Adrenal gland (tissue), 12 donors: ENCODE measurements around the gene OR3A2. TPM values are rescaled to one million over a fixed set of nuclear protein-coding genes. Genes with fewer than 3 reads are reported as not detected.
"Not testable (repeated sequence)": the region's sequence is repeated elsewhere in the genome, so short reads cannot be mapped to it uniquely, and the experiment has no call there.

Experiments used
- DNase-seq, 7 donors: peaks; one replicate each; pipeline ENCODE4 v3.0.0-alpha.2; 2019 to 2020
- H3K27ac ChIP-seq, 5 donors: fragments of 200-600 bp; sonication (generic) in 4 of 5; 1 replicate in 3 of 5; 2 replicates in 2 of 5; pipeline versions ENCODE4 v1.5.1 to v1.8.0; 2016 to 2020; ENCODE audit warnings: mild to moderate bottlenecking in 1 of 5
- H3K27me3 ChIP-seq: fragments of 200-600 bp; 2 replicates; pipeline ENCODE4 v1.8.0; 2021
- H3K36me3 ChIP-seq, 2 donors: fragments of 200-600 bp; replicated peaks in 1 of 2; 1 replicate in 1 of 2; 2 replicates in 1 of 2; pipeline versions ENCODE4 v1.5.1 to v1.8.0; 2018 to 2022
- H3K4me1 ChIP-seq, 2 donors: fragments of 200-600 bp; replicated peaks in 1 of 2; 1 replicate in 1 of 2; 2 replicates in 1 of 2; pipeline versions ENCODE4 v1.5.1 to v1.8.0; 2018 to 2021
- H3K4me3 ChIP-seq, 4 donors: fragments of 200-600 bp; sonication (generic) in 3 of 4; one replicate each; pipeline ENCODE4 v1.5.1; 2016 to 2018
- H3K9me3 ChIP-seq, 3 donors: fragments of 200-600 bp; sonication (generic) in 1 of 3; replicated peaks in 1 of 3; 1 replicate in 2 of 3; 2 replicates in 1 of 3; pipeline versions ENCODE4 v1.5.1 to v1.8.0; 2016 to 2021
- POLR2A ChIP-seq, 2 donors: fragments of 450-650 bp; IDR thresholded peaks; one replicate each; pipeline ENCODE4 v1.6.1; 2017; ENCODE audit warnings: antibody characterized with exemption in 2 of 2, mild to moderate bottlenecking in 2 of 2, moderate library complexity in 1 of 2
- WGBS, 4 donors: extraction: QIAGEN DNeasy Blood & Tissue Kit in 2 of 4; methylation state at CpG; one replicate each; pipeline versions ENCODE4 v1.1.5 to v1.1.7; 2013 to 2017; 5-methylcytosine and 5-hydroxymethylcytosine counted together
- intact Hi-C, 2 donors: fragments of 100-400 bp; cut with DNase I; formaldehyde crosslinking; loops; one replicate each; pipeline versions ENCODE4 v1.14.1 to v1.15.0; 2022 to 2023
- polyA plus RNA-seq, 3 donors: library from polyadenylated mRNA; stranded (reverse); fragments of 200-250 nt in 2 of 3; fragments of 350-450 nt in 1 of 3; fragmentation: Illumina TruSeq in 1 of 3; extraction: RNeasy Lipid Tissue Mini Kit (QIAGEN cat#74804) in 1 of 3; gene quantifications; one replicate each; pipeline ENCODE4 v1.2.3, GENCODE V29; 2013 to 2014
- total RNA-seq, 9 donors: library from RNA; depleted of rRNA in 4 of 9; stranded (reverse); fragments of >200 nt in 4 of 9; fragments of 120-200 nt in 1 of 9; fragmentation: NEBNext Ultra II Directional in 1 of 9; extraction: Animal tissue kit (Norgen Biotek cat#: 25700) in 1 of 9; gene quantifications; one replicate each; pipeline versions ENCODE4 v1.1.0 to v1.2.4, GENCODE V29; 2013 to 2023
- TF ChIP-seq, protein P1 (sequence below), 6 experiments: fragments of 450-650 bp in 4 of 6; fragments of 200-600 bp in 2 of 6; sonication (generic) in 1 of 6; IDR thresholded peaks; 1 replicate in 5 of 6; 2 replicates in 1 of 6; pipeline versions ENCODE4 v1.5.1 to v1.8.0; 2016 to 2021; ENCODE audit warnings: antibody characterized with exemption in 6 of 6, mild to moderate bottlenecking in 2 of 6, moderate library complexity in 1 of 6
- donor health status: healthy with polysubstance abuse.
- donor health status: Bipolar disorder and iron deficiency.
- donor health status: DM: yes; HTN: yes; CAD: no.
- donor health status: DM: no; HTN: no; CAD: no.
- donor health status: DM: no; HTN: no; CAD: no.
- donor health status: DM: yes; HTN: yes; CAD: no.

OR3A2 gene
- total and polyA plus RNA-seq, 12 donors: 0.07 to 2.6 (median 0.18) TPM; not detected in 5

DNA sequence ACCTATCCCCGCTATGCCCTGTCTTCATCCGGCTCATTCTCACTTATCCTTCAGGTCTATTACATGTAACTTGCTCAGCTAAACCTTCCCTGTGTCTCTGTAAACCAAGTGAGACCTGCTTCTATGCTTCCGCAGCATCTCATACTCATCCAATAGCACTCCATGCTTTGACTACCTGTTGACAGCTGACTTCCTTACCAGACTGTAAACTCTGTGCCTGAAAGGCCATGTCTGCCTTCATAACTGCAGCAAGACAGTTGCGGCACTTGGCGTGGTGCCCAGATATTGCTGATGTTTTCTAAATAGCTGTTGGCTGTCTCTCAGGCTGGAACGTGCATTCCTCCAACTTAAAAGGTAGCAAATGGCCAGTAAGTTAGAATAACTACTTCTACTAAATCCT is 13.9 kb upstream of the OR3A2 start:
- DNase-seq: peak in 1 of 7 donors; percentile 4
- no peaks in the 10 kb centered on the region for H3K9me3 ChIP-seq
- H3K4me1 ChIP-seq: no peaks in the 10 kb centered on the region
- intact Hi-C loops: no loop called here
- no peak overlapping the region for H3K27ac ChIP-seq
- TF ChIP-seq, protein P1, sequence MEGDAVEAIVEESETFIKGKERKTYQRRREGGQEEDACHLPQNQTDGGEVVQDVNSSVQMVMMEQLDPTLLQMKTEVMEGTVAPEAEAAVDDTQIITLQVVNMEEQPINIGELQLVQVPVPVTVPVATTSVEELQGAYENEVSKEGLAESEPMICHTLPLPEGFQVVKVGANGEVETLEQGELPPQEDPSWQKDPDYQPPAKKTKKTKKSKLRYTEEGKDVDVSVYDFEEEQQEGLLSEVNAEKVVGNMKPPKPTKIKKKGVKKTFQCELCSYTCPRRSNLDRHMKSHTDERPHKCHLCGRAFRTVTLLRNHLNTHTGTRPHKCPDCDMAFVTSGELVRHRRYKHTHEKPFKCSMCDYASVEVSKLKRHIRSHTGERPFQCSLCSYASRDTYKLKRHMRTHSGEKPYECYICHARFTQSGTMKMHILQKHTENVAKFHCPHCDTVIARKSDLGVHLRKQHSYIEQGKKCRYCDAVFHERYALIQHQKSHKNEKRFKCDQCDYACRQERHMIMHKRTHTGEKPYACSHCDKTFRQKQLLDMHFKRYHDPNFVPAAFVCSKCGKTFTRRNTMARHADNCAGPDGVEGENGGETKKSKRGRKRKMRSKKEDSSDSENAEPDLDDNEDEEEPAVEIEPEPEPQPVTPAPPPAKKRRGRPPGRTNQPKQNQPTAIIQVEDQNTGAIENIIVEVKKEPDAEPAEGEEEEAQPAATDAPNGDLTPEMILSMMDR (IDR thresholded peaks at IDR 0.05): no peak
- no peak for TF ChIP-seq POLR2A (IDR thresholded peaks at IDR 0.05)
- 46 to 53% (median 50%) methylated on average over 6 of the region's 6 CpGs for WGBS, 4 donors
- no peaks in the 10 kb centered on the region for H3K27me3 ChIP-seq
- no peaks in the 10 kb centered on the region for H3K36me3 ChIP-seq
- no peak overlapping the region for H3K4me3 ChIP-seq

DNA sequence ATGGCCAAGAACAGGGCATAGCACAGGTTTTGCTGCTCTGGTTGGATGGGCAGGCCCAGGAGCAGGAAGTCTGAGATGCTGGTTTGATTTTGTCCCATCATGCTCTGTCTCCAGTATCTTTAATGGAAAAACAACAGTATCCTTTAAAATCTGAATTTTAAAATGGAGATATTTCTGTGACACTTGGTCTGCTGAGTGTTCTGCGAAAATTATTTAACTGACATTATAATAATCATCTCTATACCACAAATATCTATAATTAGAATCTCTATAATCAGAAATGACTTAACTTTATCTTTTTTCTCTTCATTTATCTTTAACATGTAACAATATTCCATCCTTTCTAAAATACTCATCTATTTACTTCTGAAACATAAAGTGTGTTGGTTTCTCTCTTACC is 12.2 kb upstream of the OR3A2 start, which contains the start of gene OR1E1:
TSS of gene OR1E1 (minus strand) at position 101 of the 400 bp plus-strand sequence. CDS start at position 101, 0 bp downstream.
- no peaks in the 10 kb centered on the region for H3K36me3 ChIP-seq
- WGBS, 4 donors: 69 to 91% (median 77%) methylated on average over 1 of the region's 1 CpG

DNA sequence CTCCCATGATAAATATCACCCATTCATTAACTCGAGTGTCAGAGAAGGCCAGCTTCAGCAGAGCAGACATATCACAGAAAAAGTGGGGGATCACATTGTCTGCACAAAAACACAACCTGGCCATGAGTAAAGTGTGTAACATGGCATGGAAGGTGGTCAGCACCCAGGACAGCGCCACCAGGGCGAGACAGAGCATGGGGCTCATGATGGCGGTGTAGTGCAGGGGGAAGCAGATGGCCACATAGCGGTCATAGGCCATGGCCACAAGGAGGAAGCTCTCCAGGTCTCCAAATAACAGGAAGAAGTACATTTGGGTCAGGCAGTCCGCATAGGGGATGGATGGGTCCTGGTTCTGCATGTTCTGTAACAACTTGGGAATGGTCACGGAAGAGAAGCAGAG is 11.7 kb upstream of the OR3A2 start:
- H3K4me3 ChIP-seq, H3K4me1 ChIP-seq, H3K27ac ChIP-seq, DNase-seq, H3K36me3 ChIP-seq, H3K27me3 ChIP-seq, H3K9me3 ChIP-seq, intact Hi-C loops: not testable (repeated sequence)
- 41 to 53% (median 43%) methylated on average over 7 of the region's 7 CpGs for WGBS, 4 donors

More for the DNA sequence above, 12.2 kb upstream of the OR3A2 start, which contains the start of gene OR1E1:
- TF ChIP-seq POLR2A (IDR thresholded peaks at IDR 0.05): no peak
- TF ChIP-seq, protein P1 (IDR thresholded peaks at IDR 0.05): no peak
- no peak within 1 kb of the TSS for H3K4me3 ChIP-seq
- DNase-seq: no peak
- intact Hi-C loops: no loop called here
- no peak within 1 kb of the TSS for H3K27ac ChIP-seq
- H3K9me3 ChIP-seq: no peaks in the 10 kb centered on the region
- peaks cover 3% of the 10 kb centered on the region for H3K27me3 ChIP-seq
- H3K4me1 ChIP-seq: no peaks in the 10 kb centered on the region

DNA sequence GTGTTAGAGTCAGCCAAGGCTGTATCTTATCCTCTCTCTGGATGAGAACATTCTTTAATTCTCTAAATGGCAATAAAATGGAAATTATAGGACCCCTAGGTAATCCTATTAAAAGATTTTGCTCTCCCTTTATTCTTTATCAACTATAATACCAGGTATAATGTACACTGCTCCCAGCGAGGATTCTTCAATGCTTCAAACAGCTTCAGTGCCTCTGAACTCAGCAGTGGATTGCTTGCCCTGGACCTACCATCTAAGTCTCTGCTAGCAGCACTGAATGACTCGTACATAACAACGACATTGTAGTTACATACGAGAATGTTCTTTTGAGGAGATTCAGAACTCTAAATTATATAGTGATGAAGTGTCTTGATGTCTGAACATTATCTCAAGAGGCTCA is 3.7 kb upstream of the OR3A2 start:
- WGBS, 4 donors: 59 to 67% (median 61%) methylated on average over 4 of the region's 4 CpGs
- no peaks in the 10 kb centered on the region for H3K9me3 ChIP-seq
- H3K27ac ChIP-seq: no peak overlapping the region
- TF ChIP-seq, protein P1 (IDR thresholded peaks at IDR 0.05): no peak
- no peak for TF ChIP-seq POLR2A (IDR thresholded peaks at IDR 0.05)
- H3K4me1 ChIP-seq: no peaks in the 10 kb centered on the region
- H3K4me3 ChIP-seq: no peak overlapping the region
- H3K27me3 ChIP-seq: peaks cover 12% of the 10 kb centered on the region
- intact Hi-C loops: no loop called here
- H3K36me3 ChIP-seq: no peaks in the 10 kb centered on the region
- no peak for DNase-seq

DNA sequence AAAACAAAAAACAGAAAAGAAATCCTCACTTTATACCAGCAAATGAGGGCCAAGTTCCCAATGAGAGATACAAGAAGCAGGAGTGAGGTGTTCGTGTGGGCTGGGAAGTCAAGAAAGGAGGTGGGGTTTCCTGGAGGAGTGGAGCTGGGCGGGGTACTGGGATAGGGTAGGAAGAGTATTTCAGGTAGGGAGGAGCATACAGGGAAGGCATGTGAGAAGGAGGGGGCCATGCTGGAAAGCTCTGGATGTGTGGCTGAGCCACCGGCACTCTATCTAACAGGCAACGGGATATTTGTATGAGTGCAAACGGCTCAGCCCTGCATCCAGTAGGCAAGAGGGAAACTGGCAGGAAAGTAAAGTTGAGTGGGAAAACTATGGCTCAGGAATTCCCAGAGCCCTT is 4.2 kb downstream of the OR3A2 start:
- TF ChIP-seq POLR2A (IDR thresholded peaks at IDR 0.05): no peak
- TF ChIP-seq, protein P1 (IDR thresholded peaks at IDR 0.05): no peak
- no peaks in the 10 kb centered on the region for H3K9me3 ChIP-seq
- intact Hi-C loops: no loop called here
- peaks cover 10% of the 10 kb centered on the region for H3K27me3 ChIP-seq
- DNase-seq: no peak
- H3K27ac ChIP-seq: no peak overlapping the region
- H3K4me3 ChIP-seq: no peak overlapping the region
- WGBS, 4 donors: 53 to 82% (median 70%) methylated on average over 5 of the region's 5 CpGs
- no peaks in the 10 kb centered on the region for H3K36me3 ChIP-seq
- H3K4me1 ChIP-seq: no peaks in the 10 kb centered on the region
